GM18519 (cell line): ENCODE data around the gene DMRTB1.

Experiments
- ATAC-seq: cut with Tn5 transposase; IDR thresholded peaks from one replicate; pipeline ENCODE4 v1.9.1; 2021; ENCODE audit warnings: mild to moderate bottlenecking, moderate library complexity; ENCODE audit not compliant: unreplicated experiment, low FRiP score

DMRTB1 gene

GRCh38 chr1:53459321-53460175 is at the start of gene DMRTB1:
Gene DMRTB1 (plus strand): TSS chr1:53459399. CDS start chr1:53459454, 55 bp downstream.
- no peak for ATAC-seq

GRCh38 chr1:53409695-53410094 is 49.5 kb upstream of the DMRTB1 start:
- no peak for ATAC-seq

GRCh38 chr1:53410100-53410541 is 49.1 kb upstream of the DMRTB1 start:
- no peak for ATAC-seq

GRCh38 chr1:53410701-53411100 is 48.5 kb upstream of the DMRTB1 start:
- ATAC-seq: no peak

DNA sequence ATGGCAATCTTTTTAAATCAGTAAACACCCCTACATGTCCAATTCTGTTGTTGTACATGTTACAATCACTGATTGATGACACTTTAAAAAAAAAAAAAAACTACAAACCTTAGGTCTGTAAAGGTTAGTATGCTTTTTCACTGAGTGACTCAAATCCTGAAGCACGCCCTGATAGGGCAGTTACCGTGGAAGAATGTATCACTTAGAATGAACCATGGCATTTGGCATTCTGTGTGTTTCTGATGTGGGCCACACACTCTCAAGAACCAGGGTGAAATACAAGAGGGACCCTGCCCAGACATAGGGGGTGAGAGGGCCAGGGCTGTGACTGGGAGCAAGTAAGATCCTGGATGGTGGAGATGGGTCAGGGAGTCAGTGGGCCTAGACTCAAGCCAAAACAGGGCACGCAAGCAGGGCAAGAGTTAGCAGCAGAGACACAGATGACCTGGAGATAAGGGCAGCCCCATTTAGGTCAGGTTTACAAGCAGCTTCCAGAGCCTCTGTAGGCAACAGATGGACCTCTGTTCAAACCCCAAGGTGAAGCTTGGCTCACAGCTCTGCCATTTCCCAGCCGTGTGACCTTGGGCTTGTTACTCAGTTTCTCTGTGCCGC is 47.6 kb upstream of the DMRTB1 start:
- ATAC-seq: no peak

DNA sequence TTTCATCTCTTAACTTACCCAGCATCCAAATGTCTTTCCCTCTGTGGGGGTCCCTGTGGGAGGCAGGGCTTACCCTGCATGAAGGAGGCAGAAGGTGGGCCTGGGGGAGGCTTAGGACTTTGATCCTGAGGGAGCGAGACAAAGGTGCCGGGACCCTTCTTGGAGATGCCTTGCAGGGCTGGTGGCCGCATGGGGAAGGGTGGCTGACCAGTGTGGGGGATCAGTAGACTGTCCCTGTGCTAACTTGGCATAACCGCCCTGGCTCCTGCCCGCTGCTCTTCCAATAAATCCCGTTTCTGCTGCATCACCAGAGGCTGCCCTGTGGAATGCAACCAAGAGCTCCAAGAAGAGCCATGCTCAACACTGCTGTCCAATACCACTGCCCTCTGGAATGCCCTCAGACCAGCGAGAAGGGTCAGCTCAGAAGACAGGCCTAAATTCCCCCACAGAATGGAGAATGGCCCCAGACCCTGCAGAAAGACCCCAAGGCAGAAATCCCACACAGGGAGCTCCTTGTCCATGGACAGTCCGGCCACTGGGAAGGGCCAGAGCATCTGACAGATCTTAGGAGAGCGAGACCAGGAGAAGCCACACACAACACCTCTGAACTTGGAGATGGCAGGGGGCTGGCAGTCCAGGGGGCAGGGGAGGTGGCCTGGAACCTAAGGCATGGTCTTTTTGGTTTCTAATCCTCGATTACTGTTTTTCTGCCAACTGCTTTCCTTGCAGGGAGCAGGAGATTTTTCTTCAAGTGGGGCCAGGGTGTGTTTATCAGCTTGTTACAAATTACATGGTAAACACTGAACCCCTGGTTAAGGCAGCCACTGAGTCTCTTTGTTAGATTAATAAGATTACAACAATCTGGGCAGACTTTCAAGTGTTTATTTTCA is 46.7 kb upstream of the DMRTB1 start:
- ATAC-seq: no peak

- no peak for ATAC-seq
Measured at GRCh38 chr1:53413175-53414001, 45.8 kb upstream of the DMRTB1 start.

- ATAC-seq: no peak
Measured at GRCh38 chr1:53414632-53415031, 44.6 kb upstream of the DMRTB1 start.

DNA sequence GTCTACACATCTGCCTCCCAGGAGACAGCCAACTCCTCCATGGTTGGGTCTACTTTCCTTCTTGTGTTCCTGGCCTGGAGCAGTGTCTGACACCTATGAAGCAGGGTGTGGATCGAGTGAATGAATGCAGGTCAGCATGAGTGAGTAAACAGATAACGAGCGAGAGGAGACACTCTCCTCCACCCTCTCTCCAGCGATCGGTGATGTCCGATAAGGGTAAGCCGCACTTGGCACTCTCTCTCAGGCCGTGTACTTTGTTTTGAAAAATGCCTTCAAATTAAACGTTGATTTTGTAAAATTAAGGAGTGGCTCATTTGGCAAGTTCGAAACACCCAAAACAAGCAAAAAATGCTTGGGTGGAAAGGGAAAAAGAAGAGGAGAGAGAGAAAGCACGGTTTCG is 43.8 kb upstream of the DMRTB1 start:
- ATAC-seq: no peak

DNA sequence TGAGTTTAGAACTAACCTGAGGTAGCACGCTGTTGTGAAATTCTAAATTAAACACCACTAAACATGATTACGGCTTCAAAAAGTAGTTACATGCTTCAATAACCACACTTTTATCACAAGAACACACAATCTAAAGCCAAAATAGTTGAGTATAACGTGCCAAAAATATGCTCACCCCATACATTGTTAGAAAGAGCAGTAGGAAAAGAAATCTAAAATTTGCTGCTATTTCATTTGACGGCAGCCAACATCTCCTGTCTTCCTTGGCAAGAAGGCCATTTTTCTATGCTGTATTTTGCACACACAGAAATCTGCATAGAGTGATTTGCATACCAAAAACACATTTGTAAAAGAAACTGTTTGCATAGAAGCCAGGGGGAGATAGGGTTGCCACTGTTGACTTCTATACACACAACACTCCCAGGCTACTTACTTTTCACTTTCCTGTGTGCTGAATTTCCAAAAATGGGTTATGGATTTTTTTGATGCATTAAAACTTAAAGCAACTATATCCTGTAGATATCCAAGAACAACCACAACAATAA is 42.9 kb upstream of the DMRTB1 start:
- no peak for ATAC-seq

DNA sequence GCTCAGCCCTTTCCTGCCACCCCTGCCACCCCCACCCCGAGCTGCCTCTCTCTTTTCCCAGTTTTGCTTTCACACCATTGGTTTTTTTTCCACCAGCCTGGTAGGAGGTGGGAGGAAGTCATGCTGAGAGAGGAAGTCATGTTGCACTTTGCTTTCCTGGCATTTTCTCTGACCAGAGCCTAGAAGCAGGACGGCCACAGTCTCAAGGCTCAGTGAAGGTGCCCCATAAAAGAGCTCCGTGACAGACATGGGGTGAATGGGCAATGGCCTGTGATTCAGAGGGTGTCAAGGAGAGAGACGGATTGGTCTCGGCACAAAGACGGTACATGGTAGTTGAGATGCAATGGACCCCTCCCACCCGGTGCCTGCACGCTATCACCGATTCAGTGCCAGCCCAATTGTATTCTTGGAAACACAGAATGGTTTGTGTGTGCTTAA is 42.1 kb upstream of the DMRTB1 start:
- no peak for ATAC-seq

DNA sequence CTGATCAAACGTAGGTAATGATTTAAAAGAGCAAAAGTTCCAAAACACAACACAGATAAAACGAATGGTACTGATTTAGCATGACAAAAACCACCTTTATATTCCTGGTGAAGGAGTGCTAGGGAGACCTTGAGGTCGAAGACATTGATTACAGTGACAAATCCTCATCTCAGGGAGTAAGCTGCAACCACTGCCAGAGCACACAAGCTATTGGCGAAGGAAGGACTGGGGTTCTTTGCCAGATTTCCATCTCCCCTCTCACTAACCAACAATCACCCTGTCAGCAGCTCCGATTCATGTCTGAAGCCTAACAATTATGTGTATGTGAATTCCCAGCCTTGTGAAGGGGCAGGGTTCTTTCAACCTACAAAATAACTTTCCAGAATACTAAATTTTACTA is 40.2 kb upstream of the DMRTB1 start:
- ATAC-seq: no peak

GRCh38 chr1:53420341-53420740 is 38.9 kb upstream of the DMRTB1 start:
- no peak for ATAC-seq

DNA sequence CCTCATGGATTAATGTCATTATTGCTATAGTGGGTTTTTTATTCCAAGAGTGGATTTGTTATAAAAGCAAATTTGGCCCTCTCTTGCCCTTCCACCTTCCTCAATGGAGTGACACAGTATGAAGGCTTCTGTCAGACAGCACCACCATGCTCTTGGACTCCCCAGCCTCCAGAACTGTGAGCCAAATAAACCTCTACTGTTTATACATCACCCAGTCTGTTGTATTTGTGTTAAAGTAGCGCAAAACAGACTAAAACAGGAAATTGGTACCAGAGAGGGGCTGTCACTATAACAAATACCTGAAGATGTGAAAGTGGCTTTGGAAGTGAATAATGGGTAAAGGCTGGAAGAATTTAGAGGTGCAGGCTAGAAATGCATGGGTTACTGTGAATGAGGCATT is 38.0 kb upstream of the DMRTB1 start:
- ATAC-seq: no peak

- no peak for ATAC-seq
Measured at GRCh38 chr1:53430261-53430660, 28.9 kb upstream of the DMRTB1 start.

- no peak for ATAC-seq
Measured at GRCh38 chr1:53430779-53431178, 28.4 kb upstream of the DMRTB1 start.

DNA sequence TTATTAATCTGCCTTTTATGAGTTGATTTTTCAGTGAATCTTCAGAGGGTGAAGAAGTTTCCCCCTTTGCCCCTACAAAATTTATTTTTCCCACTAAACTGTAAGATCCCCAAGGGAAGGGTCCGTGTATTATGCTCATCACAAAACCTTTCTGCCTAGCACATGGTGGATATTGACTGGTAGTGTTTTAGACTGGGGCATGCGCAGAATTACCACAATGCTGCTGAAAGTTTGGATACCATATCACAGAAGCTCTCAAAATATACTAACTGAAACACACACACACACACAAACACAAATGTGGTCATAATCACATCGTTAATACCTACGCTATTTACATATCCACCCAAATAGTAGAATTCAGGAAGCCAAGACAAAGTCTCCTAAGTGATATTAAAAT is 28.0 kb upstream of the DMRTB1 start:
- no peak for ATAC-seq

GRCh38 chr1:53431805-53432565 is 27.2 kb upstream of the DMRTB1 start:
- ATAC-seq: no peak

DNA sequence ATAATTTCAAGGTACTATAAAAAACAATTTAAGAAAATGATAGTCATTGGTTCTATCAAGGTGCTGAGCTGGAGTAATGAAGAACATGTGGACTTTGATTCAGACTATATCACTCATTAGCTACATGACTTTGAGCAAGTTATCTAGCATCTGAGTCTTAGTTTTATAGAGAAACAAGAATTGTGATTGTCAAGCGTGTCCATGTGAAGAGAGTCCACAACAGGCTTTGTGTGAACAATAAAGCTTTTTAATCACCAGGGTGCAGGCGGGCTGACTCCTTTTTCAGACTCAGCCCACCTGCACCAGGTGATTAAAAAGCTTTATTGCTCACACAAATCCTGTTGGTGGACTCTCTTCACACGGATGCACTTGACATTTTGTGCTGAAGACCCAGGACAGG is 26.6 kb upstream of the DMRTB1 start:
- no peak for ATAC-seq
